Measurements from ENCODE around the gene ACBD4. TPM values are rescaled to one million over a fixed set of nuclear protein-coding genes. Genes with fewer than 3 reads are reported as not detected.

ACBD4 gene
- total RNA-seq, 4 donors from 2014 or later: 15.0 to 28.8 (median 23.5) TPM

GRCh38 chr17:45128331-45128730, 7.2 kb upstream of the ACBD4 start:
- WGBS, 2 donors (ENCODE audit: low coverage in 1 of 2): 33 to 58% methylated on average over 2 of the region's 5 CpGs
- H3K36me3 ChIP-seq: no peaks in the 10 kb centered on the region

GRCh38 chr17:45128989-45129388, 6.5 kb upstream of the ACBD4 start:
- H3K4me3 ChIP-seq: peak overlapping the region in 1 of 2 donors; percentile 29
- WGBS, 2 donors (ENCODE audit: low coverage in 1 of 2): 100% methylated on average over 1 to 2 of the region's 2 CpGs
- no peaks in the 10 kb centered on the region for H3K27me3 ChIP-seq
- H3K36me3 ChIP-seq: no peaks in the 10 kb centered on the region
- no peaks in the 10 kb centered on the region for H3K9me3 ChIP-seq
- TF ChIP-seq EP300 (IDR thresholded peaks at IDR 0.05) (no peak), POLR2A (IDR thresholded peaks at IDR 0.05) (no peak), CTCF (IDR thresholded peaks at IDR 0.05) (no peak), POLR2AphosphoS5 (IDR thresholded peaks at IDR 0.05) (no peak)
- H3K27ac ChIP-seq: peak overlapping the region in 3 of 4 donors; percentile 97 to 100 (median 100)
- ATAC-seq: no peak
- H3K4me1 ChIP-seq: peaks cover 0 to 82% (median 39%) of the 10 kb centered on the region in 3 donors

More at GRCh38 chr17:45128331-45128730, 7.2 kb upstream of the ACBD4 start:
- no peak for ATAC-seq
- TF ChIP-seq CTCF (IDR thresholded peaks at IDR 0.05): no peak
- TF ChIP-seq POLR2A (IDR thresholded peaks at IDR 0.05): no peak
- TF ChIP-seq POLR2AphosphoS5 (IDR thresholded peaks at IDR 0.05): no peak
- no peak for TF ChIP-seq EP300 (IDR thresholded peaks at IDR 0.05)
- Histone ChIP-seq H3K9me3 (no peaks in the 10 kb centered on the region), H3K4me1 (peaks cover 0 to 82% (median 44%) of the 10 kb centered on the region in 3 donors), H3K27ac (peak overlapping the region; percentile 51 to 100 (median 98)), H3K27me3 (no peaks in the 10 kb centered on the region), H3K4me3 (peak overlapping the region in 1 of 2 donors; percentile 29)

GRCh38 chr17:45129426-45129939, 6.0 kb upstream of the ACBD4 start:
- no peak for ATAC-seq
- 72 to 94% methylated on average over 3 to 8 of the region's 10 CpGs for WGBS, 2 donors (ENCODE audit: low coverage in 1 of 2)
- H3K4me1 ChIP-seq: peaks cover 0 to 81% (median 34%) of the 10 kb centered on the region in 3 donors
- H3K27me3 ChIP-seq: no peaks in the 10 kb centered on the region
- no peaks in the 10 kb centered on the region for H3K36me3 ChIP-seq
- H3K9me3 ChIP-seq: no peaks in the 10 kb centered on the region
- peak overlapping the region in 3 of 4 donors; percentile 97 to 100 (median 100) for H3K27ac ChIP-seq
- TF ChIP-seq POLR2AphosphoS5 (IDR thresholded peaks at IDR 0.05) (peak; percentile 92), CTCF (IDR thresholded peaks at IDR 0.05) (no peak), POLR2A (IDR thresholded peaks at IDR 0.05) (no peak), EP300 (IDR thresholded peaks at IDR 0.05) (no peak)
- no peak overlapping the region for H3K4me3 ChIP-seq

GRCh38 chr17:45129940-45130680, 5.4 kb upstream of the ACBD4 start:
- TF ChIP-seq POLR2A (IDR thresholded peaks at IDR 0.05): no peak
- TF ChIP-seq EP300 (IDR thresholded peaks at IDR 0.05): no peak
- no peak for TF ChIP-seq CTCF (IDR thresholded peaks at IDR 0.05)
- TF ChIP-seq POLR2AphosphoS5 (IDR thresholded peaks at IDR 0.05): no peak
- Histone ChIP-seq H3K4me1 (peaks cover 0 to 81% (median 30%) of the 10 kb centered on the region in 3 donors), H3K36me3 (no peaks in the 10 kb centered on the region), H3K27ac (peak overlapping the region in 3 of 4 donors; percentile 97 to 100 (median 100)), H3K27me3 (no peaks in the 10 kb centered on the region), H3K4me3 (peak overlapping the region in 1 of 2 donors; percentile 99), H3K9me3 (no peaks in the 10 kb centered on the region)
- 100% methylated on average over 1 of the region's 13 CpGs; no CpG with 5 or more reads in 1 of the 2 donors for WGBS, 2 donors (ENCODE audit: low coverage in 1 of 2)
- ATAC-seq: no peak

All from gastroesophageal sphincter (tissue), 4 donors.